HUDEP-2 (cell line): ENCODE results near the gene MICALL2.

Experiments
- DNase-seq, 76 experiments: peaks; one replicate each; lab custom pipeline; 2025; ENCODE audit not compliant: unreplicated experiment in 76 of 76; lab: John Stamatoyannopoulos, UW

Gene MICALL2

DNA sequence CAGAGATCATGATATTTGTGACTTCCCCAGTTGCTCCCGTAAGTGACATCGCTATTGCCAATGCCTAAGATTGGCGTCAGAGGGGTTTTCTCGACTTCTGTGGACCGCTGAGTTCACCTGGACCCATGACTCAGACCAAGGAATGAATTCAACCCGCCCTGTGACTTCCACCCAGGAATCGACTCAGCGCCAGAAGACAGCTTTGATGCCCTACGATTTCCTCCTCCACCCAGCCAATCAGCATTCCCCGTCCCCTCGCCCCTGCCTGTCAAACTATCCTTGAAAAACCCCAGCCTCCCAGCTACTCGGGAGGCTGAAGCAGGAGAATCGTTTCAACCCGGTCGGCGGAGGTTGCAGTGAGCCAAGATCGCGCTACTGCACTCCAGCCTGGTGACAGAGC, 58.3 kb downstream of the MICALL2 start:
- no peak for DNase-seq

DNA sequence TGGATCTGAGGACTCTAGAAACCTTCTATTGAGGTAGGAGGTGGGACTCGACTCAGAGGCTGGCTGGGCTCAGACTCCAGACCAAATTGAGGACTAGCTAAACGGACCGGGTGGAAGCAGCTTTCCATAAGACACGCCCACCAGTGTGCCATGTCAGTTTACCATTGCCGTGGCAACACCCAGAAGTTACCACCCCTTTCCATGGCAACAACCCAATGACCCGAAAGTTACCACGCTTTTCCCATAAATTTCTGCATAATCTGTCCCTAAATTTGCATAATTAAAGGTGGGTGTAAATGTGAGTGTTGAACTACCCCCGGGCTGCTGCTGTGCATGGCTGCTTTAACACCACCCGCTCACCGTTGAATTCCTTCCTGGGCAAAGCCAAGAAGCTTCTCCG, 58.9 kb downstream of the MICALL2 start:
- DNase-seq = no peak

GRCh38 chr7:1397491-1398327, 61.6 kb downstream of the MICALL2 start:
- no peak for DNase-seq

DNA sequence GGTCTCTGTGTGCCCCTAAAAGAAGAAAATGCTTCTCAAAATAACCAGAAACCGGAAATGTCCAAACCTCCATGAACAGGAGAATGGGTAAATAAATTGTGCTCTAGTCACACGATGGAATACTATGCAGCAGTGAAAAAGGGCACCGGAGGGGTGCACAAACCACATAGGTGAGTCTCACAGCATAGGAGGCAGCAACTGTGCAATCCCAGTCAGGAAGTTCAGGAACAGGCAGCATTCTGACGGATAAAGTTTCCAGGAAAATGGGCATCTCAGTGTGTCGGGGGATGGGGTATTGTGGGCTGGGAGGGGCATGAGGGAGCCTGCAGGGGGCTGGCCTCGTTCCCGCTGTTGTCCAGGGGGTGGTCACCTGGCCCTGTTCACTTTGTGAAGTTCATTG, 63.1 kb downstream of the MICALL2 start:
- no peak for DNase-seq

- no peak for DNase-seq
Measured at GRCh38 chr7:1395211-1396070, 63.8 kb downstream of the MICALL2 start.

DNA sequence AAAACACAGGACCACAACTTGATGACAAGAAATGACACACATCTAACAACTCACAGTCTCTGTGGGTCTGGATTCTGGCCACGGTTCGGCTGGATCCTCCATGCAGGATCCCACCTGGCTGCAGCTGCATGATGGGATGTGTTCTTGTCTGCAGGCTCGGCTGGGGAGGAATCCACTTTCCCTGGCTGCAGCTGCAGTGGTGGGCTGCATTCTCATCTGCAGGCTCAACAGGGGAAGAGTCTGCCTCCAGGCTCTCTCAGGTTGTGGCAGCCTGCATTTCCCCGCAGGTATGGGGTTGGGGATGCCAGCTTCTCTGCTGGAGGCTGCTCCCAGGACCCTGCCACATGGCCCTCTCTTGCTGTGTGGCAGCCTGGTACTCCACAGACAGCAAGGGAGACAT, 64.9 kb downstream of the MICALL2 start:
- DNase-seq = no peak

- DNase-seq = no peak
Measured at GRCh38 chr7:1393421-1393820, 65.8 kb downstream of the MICALL2 start.

- no peak for DNase-seq
Measured at GRCh38 chr7:1392556-1392955, 66.7 kb downstream of the MICALL2 start.

DNA sequence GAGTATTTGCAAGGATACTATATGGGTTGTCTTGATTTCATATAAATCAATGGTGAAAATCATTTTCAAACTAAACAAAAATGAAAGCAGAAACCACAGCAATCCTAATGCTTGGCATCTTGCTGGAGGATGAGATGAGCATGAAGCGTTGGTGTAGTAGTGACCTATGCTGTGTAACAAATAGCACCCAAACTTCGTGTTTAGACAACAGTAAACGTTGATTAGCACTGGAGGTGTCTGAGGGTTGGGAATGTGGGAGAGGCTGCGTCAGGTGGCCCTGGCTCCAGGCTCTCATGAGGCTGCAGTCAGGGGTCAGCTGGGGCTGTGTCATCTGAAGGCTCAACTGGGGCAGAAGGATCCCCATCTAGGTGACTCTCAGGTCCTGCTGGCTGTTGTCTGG, 67.8 kb downstream of the MICALL2 start:
- DNase-seq = no peak

- DNase-seq = no peak
Measured at GRCh38 chr7:1388703-1389335, 70.5 kb downstream of the MICALL2 start.

- no peak for DNase-seq
Measured at GRCh38 chr7:1388021-1388702, 71.1 kb downstream of the MICALL2 start.

- no peak for DNase-seq
Measured at GRCh38 chr7:1387261-1387660, 72.0 kb downstream of the MICALL2 start.

DNA sequence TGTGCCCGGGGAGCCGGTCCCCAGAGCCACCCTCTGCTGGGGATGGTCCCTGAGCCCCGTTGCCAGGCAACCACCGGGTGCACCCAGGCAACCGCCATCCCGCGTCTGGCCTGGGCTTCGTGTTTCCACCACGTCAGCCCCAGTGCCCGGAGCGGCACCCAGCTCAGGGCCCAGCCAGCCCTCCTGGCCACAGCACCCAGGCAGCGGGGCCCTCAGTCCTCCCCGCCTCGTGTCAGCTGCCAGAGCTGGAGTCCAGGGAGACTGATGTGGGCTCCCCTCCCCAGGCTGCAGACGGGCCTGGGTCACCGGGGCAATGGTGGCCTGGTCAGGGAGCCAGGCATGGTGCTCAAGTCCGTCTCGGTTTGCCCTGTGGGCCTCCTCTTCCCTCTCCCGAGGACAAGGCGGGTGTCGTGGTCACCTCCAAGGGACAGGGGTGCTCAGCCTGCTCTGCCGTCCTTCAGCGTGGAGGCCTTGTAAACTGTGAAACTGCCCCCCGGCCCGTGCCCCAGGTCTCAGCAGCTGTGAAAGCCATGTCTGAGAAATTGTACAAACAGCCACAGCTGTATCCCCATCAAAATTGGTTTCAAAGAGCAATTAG, 72.5 kb downstream of the MICALL2 start:
- no peak for DNase-seq

DNA sequence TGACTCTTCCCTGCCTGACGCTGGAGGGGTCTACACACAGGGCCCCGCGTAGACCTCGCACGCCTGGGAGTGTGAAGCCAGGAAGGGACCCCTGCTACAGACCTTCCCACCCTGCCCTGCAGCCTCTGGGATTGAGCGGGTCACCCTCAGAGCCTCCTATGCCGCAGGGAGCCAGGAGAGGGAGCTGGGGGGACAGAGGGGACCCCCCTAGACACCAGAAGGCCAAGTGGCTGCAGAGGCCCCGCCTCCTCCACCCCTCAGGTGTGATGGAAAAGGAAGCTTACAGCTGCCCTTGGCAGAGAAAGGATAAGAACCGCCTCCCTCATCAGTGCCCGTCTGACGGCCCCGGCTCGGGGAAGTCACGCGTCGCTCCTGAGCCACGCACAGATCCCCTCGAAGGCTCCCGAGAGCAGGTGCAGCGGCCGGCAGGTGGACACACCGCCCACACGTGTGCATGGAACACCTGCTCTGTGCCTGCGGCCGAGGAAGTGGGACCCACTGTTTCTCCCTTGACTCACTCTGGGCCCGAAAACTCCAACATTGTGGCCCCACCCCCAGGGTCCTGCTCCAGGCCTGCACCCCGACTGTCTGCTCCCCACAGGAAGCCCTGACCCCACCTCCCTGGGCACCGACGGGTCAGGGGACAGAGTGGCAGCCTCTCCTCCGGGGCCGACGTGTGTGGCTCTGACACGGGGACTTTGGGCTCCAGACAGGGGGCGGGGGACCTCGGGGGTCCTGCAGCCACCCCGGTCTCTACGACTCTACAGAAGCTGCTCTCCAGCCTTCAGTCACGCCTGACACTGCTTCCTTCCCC, 73.3 kb downstream of the MICALL2 start:
- DNase-seq = no peak

GRCh38 chr7:1385086-1385808, 74.0 kb downstream of the MICALL2 start:
- DNase-seq = no peak
